Measurements from ENCODE around the gene LDLRAD4. TPM values are rescaled to one million over a fixed set of nuclear protein-coding genes. Genes with fewer than 3 reads are reported as not detected.
A peak's percentile ranks its signal among the peaks of the same experiment; 100 is the strongest.

The LDLRAD4 gene
- total RNA-seq, 2 donors from 2014 or later = 11.7 to 17.0 TPM

- no peak for TF ChIP-seq CTCF (IDR thresholded peaks at IDR 0.05)
- DNase-seq = no peak
- Histone ChIP-seq H3K9me3 (no peaks in the 10 kb centered on the region), H3K36me3 (no peaks in the 10 kb centered on the region), H3K9ac (ENCODE audit: low read depth in 2 of 2, low read length in 2 of 2) (no peak overlapping the region), H3K4me1 (peaks cover 6% of the 10 kb centered on the region), H3K4me3 (no peak overlapping the region), H3K27me3 (no peaks in the 10 kb centered on the region), H3K27ac (no peak overlapping the region)
- intact Hi-C loops (cut with DNase I) = no loop called here
Observed at GRCh38 chr18:13501891-13502290, 283.3 kb downstream of the LDLRAD4 start.

GRCh38 chr18:13502585-13502984 is 284.0 kb downstream of the LDLRAD4 start:
- no peak overlapping the region for H3K9ac ChIP-seq (ENCODE audit: low read depth in 2 of 2, low read length in 2 of 2)
- no peaks in the 10 kb centered on the region for H3K36me3 ChIP-seq
- DNase-seq = no peak
- no peak for TF ChIP-seq CTCF (IDR thresholded peaks at IDR 0.05)
- no peaks in the 10 kb centered on the region for H3K9me3 ChIP-seq
- H3K27me3 ChIP-seq = no peaks in the 10 kb centered on the region
- H3K27ac ChIP-seq = no peak overlapping the region
- intact Hi-C loops (cut with DNase I) = no loop called here
- H3K4me3 ChIP-seq = no peak overlapping the region
- H3K4me1 ChIP-seq = peaks cover 6% of the 10 kb centered on the region

GRCh38 chr18:13503836-13504235 is 285.3 kb downstream of the LDLRAD4 start:
- Histone ChIP-seq H3K9ac (ENCODE audit: low read depth in 2 of 2, low read length in 2 of 2) (no peak overlapping the region), H3K4me1 (peaks cover 6% of the 10 kb centered on the region), H3K27me3 (no peaks in the 10 kb centered on the region), H3K4me3 (no peak overlapping the region), H3K27ac (no peak overlapping the region), H3K9me3 (no peaks in the 10 kb centered on the region), H3K36me3 (no peaks in the 10 kb centered on the region)
- no peak for TF ChIP-seq CTCF (IDR thresholded peaks at IDR 0.05)
- intact Hi-C loops (cut with DNase I) = no loop called here
- DNase-seq = no peak

GRCh38 chr18:13505780-13506345 is 287.3 kb downstream of the LDLRAD4 start:
- no peaks in the 10 kb centered on the region for H3K27me3 ChIP-seq
- H3K9ac ChIP-seq (ENCODE audit: low read depth in 2 of 2, low read length in 2 of 2) = peak overlapping the region in 1 of 2 donors; percentile 47
- no peak for DNase-seq
- intact Hi-C loops (cut with DNase I) = no loop called here
- no peak for TF ChIP-seq CTCF (IDR thresholded peaks at IDR 0.05)
- H3K4me1 ChIP-seq = peaks cover 6% of the 10 kb centered on the region
- H3K4me3 ChIP-seq = no peak overlapping the region
- H3K36me3 ChIP-seq = no peaks in the 10 kb centered on the region
- peak overlapping the region; percentile 66 for H3K27ac ChIP-seq
- no peaks in the 10 kb centered on the region for H3K9me3 ChIP-seq

GRCh38 chr18:13510594-13510993 is 292.0 kb downstream of the LDLRAD4 start:
- Histone ChIP-seq H3K9me3 (no peaks in the 10 kb centered on the region), H3K4me1 (no peaks in the 10 kb centered on the region), H3K9ac (ENCODE audit: low read depth in 2 of 2, low read length in 2 of 2) (no peak overlapping the region), H3K4me3 (no peak overlapping the region), H3K27ac (no peak overlapping the region), H3K36me3 (no peaks in the 10 kb centered on the region), H3K27me3 (no peaks in the 10 kb centered on the region)
- DNase-seq = no peak
- intact Hi-C loops (cut with DNase I) = no loop called here
- no peak for TF ChIP-seq CTCF (IDR thresholded peaks at IDR 0.05)
